GM18505 (cell line): ENCODE results near the gene SYTL2.
"Not testable (repeated sequence)": the region's sequence is repeated elsewhere in the genome, so short reads cannot be mapped to it uniquely, and the experiment has no call there.

ENCODE experiments used
- ATAC-seq: cut with Tn5 transposase; IDR thresholded peaks from one replicate; pipeline ENCODE4 v1.9.1; 2021; ENCODE audit not compliant: unreplicated experiment
- POLR2A ChIP-seq: IDR thresholded peaks from 4 replicates; pipeline ENCODE4 v1.6.1; 2011; ENCODE audit warnings: borderline replicate concordance; ENCODE audit not compliant: insufficient read depth, insufficient read length; ENCODE audit errors: extremely low read depth

SYTL2 gene

DNA sequence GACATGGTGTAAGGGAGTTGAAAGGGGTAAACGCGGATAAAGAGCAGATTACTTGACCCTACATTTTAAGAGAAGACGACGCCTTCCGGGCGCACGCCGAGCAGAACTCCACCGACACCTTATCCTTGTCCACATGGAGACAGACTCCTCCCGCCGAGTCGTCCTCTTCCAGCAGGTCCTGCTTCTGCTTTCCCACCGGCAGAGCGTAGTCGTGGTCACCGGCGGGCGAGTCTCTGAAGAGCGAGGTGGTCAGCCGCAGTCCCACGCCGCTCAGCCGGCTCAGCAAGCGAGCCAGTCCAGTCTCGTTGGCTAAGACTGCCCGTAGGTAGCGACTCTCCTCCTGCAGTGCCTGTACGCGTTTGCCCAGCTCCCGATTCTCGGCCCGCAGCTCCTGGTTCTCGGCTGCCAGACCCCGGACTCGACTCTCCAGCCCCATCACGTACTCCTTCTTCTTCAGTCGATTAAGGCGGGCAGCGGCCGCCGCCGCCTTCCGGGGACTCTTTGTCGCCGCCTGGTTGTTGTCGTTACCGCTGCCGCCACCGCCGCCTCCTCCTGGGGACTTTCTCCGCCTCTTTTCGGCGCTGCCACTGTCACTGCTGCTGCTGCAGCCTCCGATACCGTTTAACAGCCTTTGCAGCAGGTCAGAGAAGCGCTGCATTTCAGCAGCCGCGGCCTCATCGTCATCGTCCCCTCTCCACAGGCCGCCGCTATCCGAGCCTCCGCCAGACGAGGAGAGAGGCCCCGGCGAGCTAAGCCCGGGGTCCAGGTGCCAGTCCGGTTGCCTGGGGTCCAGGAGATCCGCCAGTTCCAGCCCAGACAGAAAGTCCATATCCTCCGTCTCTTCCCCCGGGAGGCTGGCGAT, 147.0 kb downstream of the SYTL2 start:
- TF ChIP-seq POLR2A = peak; percentile 62

DNA sequence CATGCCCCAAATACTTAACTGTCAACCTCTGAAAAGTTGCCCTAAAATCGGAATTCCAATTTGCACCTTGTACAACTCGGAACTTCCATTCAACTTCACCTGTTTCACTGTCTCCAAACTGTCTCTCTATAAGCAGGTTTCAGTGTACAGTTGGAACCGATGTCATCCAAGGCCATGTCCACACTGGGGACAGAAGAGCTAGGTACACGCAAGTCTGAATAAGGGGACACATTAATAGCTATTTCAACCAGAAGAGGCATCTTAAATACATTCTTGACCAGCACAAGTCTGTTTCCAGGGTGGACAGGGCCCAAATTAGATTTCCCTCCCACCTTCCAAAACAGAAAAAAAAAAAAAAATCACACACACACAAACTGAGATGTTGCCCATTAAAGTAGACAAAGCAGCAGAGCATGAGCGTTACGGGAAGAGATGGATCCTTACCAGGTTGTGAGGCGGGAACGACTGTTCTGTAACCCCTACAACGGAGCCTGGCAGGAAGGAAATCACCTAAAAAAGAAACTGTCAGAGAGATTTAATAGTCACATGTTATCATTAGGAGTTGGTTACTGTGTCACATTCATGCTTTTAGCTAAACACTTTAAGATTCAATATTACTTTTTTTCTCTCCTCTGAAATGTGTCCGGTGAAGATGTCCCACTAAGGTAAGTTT, 147.7 kb downstream of the SYTL2 start:
- TF ChIP-seq POLR2A = no peak
- no peak for ATAC-seq

More for the DNA sequence above, 147.0 kb downstream of the SYTL2 start:
- peak; percentile 57 for ATAC-seq

DNA sequence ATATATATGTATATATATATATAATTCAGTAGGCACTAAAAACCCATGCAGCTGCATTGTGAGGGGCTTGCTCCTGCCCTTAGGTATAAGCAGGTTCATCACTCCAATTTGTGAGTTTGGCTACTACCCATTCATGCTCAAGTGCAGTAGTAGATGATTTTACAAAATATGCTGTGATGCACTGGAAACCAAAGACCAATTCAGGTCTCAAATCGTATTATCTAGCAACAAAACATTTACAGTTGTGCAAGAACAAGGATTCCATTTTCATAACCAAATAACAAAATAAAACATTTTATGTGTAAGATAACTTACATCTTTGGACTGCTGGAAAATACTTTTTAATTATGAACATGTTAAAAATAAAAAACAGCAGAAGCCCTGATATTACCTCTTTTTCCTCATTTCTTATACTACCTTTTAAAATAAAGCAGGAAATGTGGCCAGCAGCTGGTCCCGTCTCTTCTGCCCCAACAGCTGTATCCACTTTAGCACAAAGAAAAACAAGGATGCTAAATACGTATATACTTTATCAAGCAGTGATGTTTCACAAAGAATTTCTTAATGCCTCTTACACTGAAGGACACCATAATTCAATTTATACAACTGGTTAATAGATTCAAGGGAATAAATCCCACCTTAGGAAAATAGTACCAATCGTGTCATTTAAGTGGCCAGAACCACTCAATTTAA, 148.8 kb downstream of the SYTL2 start:
- no peak for TF ChIP-seq POLR2A
- no peak for ATAC-seq

DNA sequence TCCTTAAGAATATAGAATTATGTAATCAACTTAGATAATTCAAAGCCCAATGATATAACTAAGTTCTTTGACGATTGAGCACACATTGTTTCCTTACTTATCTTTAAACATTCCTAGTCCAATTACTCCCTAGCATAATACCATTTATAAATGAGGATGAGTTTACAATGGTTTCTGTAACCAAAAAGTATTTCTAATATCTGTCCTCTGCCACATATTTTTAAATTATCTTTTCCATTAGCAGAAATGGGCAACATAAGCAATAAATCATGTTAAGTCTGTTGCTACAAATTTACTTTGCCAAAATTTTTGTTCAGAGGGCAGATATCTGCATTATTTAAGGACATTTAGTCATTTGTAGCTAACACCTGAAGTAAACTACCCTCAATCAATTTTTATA, 152.8 kb downstream of the SYTL2 start:
- TF ChIP-seq POLR2A = no peak
- ATAC-seq = no peak

DNA sequence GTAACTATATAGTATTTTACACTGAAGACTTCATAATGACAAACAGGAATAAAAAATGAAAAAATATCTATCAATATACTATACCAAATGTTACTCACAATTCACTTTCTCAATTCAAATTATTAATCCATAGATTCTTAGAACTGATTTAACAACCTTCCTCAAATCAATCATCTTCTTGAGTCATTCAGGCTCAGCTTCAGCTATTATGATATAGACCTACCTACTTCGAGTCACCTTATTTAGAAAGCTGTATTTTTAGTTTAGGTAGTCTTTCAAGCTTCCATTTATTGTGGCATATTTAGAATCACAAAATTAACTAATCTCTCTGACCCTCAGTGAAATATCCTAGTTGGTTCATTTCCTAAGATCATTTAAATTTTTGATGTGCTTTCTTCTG, 154.2 kb downstream of the SYTL2 start:
- ATAC-seq = no peak
- no peak for TF ChIP-seq POLR2A

DNA sequence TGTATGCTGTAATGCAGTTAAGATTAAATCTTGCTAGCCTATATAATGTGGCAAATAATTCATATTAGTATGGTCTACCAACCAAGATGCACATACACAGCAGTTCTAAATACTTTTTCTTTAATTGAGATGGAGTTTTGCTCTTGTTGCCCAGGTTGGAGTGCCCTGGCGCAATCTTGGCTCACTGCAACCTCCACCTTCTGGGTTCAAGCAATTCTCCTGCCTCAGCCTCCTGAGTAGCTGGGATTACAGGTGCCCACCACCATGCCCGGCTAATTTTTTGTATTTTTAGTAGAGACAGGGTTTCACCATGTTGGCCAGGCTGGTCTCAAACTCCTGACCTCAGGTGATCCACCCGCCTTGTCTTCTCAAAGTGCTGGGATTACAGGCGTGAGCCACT, 156.6 kb downstream of the SYTL2 start:
- not testable (repeated sequence) for ATAC-seq

DNA sequence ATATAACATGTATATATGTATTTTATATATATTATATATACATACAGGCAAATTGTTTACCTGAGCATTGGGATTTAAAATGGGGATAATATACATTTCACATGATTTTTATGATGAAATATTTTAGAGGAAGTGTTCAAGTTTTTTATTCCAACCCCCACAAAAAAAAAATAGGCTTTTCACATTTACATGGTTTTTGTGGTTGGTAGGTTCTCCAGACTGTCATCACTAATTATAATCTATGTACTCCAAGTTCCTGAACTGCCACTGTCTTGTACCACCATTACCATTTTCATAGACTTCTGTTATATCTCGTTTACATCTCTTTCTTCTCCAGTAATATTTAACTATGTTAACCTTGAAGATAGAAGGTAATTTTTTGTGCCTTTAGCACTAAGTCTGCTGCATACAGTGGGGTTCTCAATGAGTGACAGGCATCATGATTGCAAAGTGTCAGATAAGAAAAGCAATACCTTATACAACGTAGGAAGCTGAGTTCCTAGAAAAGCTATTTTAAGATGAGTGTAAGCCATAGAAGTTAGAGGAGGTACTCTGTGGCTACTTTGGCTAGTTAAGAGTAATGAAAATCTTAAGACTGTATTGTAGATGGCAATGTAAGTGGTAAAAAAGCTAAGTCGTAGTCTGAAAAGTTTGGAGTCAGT, 158.0 kb downstream of the SYTL2 start:
- ATAC-seq = no peak
- TF ChIP-seq POLR2A = no peak

DNA sequence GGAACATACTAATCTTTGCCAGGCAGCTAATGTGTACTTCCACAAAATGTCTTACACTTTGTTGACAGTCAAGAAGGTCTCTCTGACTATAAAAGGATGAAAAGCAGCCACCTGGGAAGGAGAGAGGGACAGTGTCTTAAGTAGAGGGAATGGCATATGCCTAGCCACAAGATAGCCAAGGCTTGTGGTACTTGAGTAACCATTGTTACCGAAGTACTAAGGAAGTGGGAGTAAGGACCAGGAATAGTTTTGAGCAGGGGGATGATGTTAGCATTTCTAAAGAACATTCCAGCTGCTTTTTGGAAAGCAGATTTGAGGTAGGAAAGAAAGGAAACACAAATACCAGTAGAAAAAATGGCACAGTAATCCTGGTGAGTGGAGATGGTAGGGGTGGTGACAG, 159.8 kb downstream of the SYTL2 start:
- no peak for ATAC-seq
- no peak for TF ChIP-seq POLR2A

DNA sequence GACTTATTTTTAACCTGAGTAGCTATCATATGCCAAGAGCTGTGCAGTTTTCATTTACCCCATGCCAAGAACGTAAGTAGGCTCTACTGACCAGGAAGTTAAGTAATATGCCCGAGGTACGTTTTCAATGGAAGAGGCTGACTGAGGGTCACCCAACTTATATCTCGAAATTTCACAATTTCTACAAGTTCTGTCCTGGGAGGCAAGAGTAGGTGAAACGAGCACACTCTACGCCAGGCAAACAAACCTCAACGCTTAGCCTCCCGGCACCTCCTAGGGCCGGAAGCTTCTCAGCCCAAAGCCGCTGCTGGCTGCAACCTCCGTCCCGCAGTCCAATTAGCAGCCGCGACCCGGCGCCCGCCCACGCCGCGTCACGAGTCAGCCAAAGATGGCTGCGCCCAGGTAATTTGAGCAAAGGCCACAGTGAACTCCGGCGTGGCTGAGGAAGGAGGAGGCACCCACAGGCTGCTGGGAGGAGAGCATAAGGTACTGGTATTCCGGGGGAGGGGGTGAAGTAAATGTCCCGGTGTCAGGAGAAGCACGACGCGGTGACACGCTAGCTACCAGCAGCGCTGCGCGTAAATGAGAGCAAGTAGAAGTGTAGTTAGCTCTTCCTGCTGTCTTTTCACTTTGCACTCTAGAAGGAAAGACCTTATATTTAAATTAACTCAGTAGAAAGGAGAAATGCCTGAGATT, 163.2 kb downstream of the SYTL2 start, which contains the start of gene TMEM126A:
Gene TMEM126A (plus strand): TSS at position 364 of the 696 bp plus-strand sequence. CDS start 2,289 bp downstream, outside the sequence.
- TF ChIP-seq POLR2A = peak; percentile 98

DNA sequence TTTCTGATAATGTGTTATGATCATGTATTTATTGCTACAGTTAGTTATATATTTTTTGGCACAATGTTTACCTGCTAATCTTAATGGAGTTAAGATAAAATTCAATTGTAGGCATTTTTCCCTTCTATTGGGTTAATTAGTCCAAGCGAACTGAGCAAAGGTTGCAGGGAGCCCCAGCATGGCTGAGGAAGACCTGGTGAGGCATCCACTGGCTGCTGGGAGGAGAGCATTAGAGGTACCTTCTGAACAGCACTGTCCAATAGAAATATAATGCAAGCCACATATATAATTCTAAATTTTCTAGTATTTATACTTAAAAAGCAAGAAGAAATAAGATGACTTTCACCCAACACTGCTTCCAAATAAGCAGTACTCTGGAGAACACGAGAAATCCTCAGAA, 163.9 kb downstream of the SYTL2 start:
- ATAC-seq = no peak
- TF ChIP-seq POLR2A = no peak

More for the DNA sequence above, 163.2 kb downstream of the SYTL2 start, which contains the start of gene TMEM126A:
- ATAC-seq = peak; percentile 100
